HepG2 (cell line): ENCODE results near the gene RPLP2. TPM values are rescaled to one million over a fixed set of nuclear protein-coding genes. Genes with fewer than 3 reads are reported as not detected.

ENCODE experiments used
- CCDC6 ChIP-seq: sonication (generic); formaldehyde crosslinking; IDR thresholded peaks from 2 replicates; pipeline ENCODE4 v1.8.1; 2022; ENCODE audit warnings: mild to moderate bottlenecking, missing genetic modification reagents, moderate library complexity
- CEBPG ChIP-seq: IDR thresholded peaks from 2 replicates; pipeline ENCODE4 v1.6.1; 2016
- ELK4 ChIP-seq: sonication (generic); formaldehyde crosslinking; IDR thresholded peaks from 2 replicates; pipeline ENCODE4 v1.9.0; 2021; ENCODE audit warnings: missing genetic modification reagents, borderline replicate concordance
- GATAD2A ChIP-seq: IDR thresholded peaks from 2 replicates; pipeline ENCODE4 v1.6.1; 2016
- HNRNPL ChIP-seq: fragments of 200-400 bp; formaldehyde crosslinking; IDR thresholded peaks from 2 replicates; pipeline ENCODE4 v1.6.1; 2017; ENCODE audit warnings: mild to moderate bottlenecking, low read depth, low read length
- HOXA3 ChIP-seq: sonication (generic); formaldehyde crosslinking; IDR thresholded peaks from 2 replicates; pipeline ENCODE4 v1.5.0; 2020; ENCODE audit warnings: missing genetic modification reagents
- KLF15 ChIP-seq: sonication (generic); formaldehyde crosslinking; IDR thresholded peaks from 2 replicates; pipeline ENCODE4 v1.8.1; 2023; ENCODE audit warnings: borderline replicate concordance, mild to moderate bottlenecking, inconsistent platforms, missing genetic modification reagents, mixed read lengths
- NONO ChIP-seq, 2 experiments: fragments of 450-650 bp in 1 of 2; sonication (generic) in 1 of 2; formaldehyde crosslinking in 1 of 2; IDR thresholded peaks in 1 of 2; conservative IDR thresholded peaks in 1 of 2; 2 replicates each; pipeline versions ENCODE4 v1.6.1 to v1.8.0; 2017 to 2022; ENCODE audit warnings: mild to moderate bottlenecking in 1 of 2, missing genetic modification reagents in 1 of 2, moderate library complexity in 1 of 2
- RFX1 ChIP-seq: fragments of 450-650 bp; IDR thresholded peaks from 2 replicates; pipeline ENCODE4 v1.6.1; 2017
- RXRA ChIP-seq: sonication (generic); formaldehyde crosslinking; IDR thresholded peaks from 2 replicates; pipeline ENCODE4 v1.5.1; 2020; ENCODE audit warnings: missing genetic modification reagents
- UBTF ChIP-seq: sonication (generic); formaldehyde crosslinking; IDR thresholded peaks from 2 replicates; pipeline ENCODE4 v1.4.0; 2020; ENCODE audit warnings: mild to moderate bottlenecking, missing genetic modification reagents
- WIZ ChIP-seq: sonication (generic); formaldehyde crosslinking; IDR thresholded peaks from 2 replicates; pipeline ENCODE4 v1.5.1; 2020; ENCODE audit warnings: mild to moderate bottlenecking, missing genetic modification reagents
- ZBTB33 ChIP-seq: sonication (generic); formaldehyde crosslinking; IDR thresholded peaks from 2 replicates; pipeline ENCODE4 v1.4.0; 2020; ENCODE audit warnings: missing genetic modification reagents
- ZNF20 ChIP-seq: sonication (generic); formaldehyde crosslinking; IDR thresholded peaks from 2 replicates; pipeline ENCODE4 v1.4.0; 2020; ENCODE audit warnings: mild to moderate bottlenecking, moderate library complexity, missing genetic modification reagents
- ZNF333 ChIP-seq: sonication (generic); formaldehyde crosslinking; IDR thresholded peaks from 2 replicates; pipeline ENCODE4 v1.4.0; 2020; ENCODE audit warnings: mild to moderate bottlenecking, missing genetic modification reagents, borderline replicate concordance
- ZNF44 ChIP-seq: sonication (generic); formaldehyde crosslinking; IDR thresholded peaks from 2 replicates; pipeline ENCODE4 v1.5.1; 2020; ENCODE audit warnings: mild to moderate bottlenecking, missing genetic modification reagents
- ZNF567 ChIP-seq: sonication (generic); formaldehyde crosslinking; IDR thresholded peaks from 2 replicates; pipeline ENCODE4 v1.8.1; 2023; ENCODE audit warnings: mild to moderate bottlenecking, missing genetic modification reagents, borderline replicate concordance
- ZNF569 ChIP-seq: sonication (generic); formaldehyde crosslinking; IDR thresholded peaks from 2 replicates; pipeline ENCODE4 v1.5.0; 2020; ENCODE audit warnings: mild to moderate bottlenecking, missing genetic modification reagents, moderate library complexity, borderline replicate concordance
- ZNF607 ChIP-seq: sonication (generic); formaldehyde crosslinking; IDR thresholded peaks from 2 replicates; pipeline ENCODE4 v1.5.1; 2020; ENCODE audit warnings: missing genetic modification reagents, mild to moderate bottlenecking, borderline replicate concordance
- ZNF678 ChIP-seq: sonication (generic); formaldehyde crosslinking; IDR thresholded peaks from 2 replicates; pipeline ENCODE4 v1.4.0; 2020; ENCODE audit warnings: mild to moderate bottlenecking, missing genetic modification reagents
- ZNF770 ChIP-seq: sonication (generic); formaldehyde crosslinking; IDR thresholded peaks from 2 replicates; pipeline ENCODE4 v1.5.0; 2020; ENCODE audit warnings: mild to moderate bottlenecking, missing genetic modification reagents
- ZNF782 ChIP-seq: sonication (generic); formaldehyde crosslinking; IDR thresholded peaks from 2 replicates; pipeline ENCODE4 v1.4.0; 2020; ENCODE audit warnings: missing genetic modification reagents, mild to moderate bottlenecking, borderline replicate concordance
- polyA plus RNA-seq, 8 experiments: library from polyadenylated mRNA; depleted of rRNA in 3 of 8; stranded (reverse) in 7 of 8; unstranded in 1 of 8; fragments of >200 nt; fragmentation: Illumina TruSeq in 4 of 8; extraction: Trizol in 4 of 8; gene quantifications; 2 replicates each; pipeline versions ENCODE4 v1.2.1 to v1.2.3, GENCODE V29; 2011 to 2016; ENCODE audit warnings: low read depth in 4 of 8, missing spikeins in 1 of 8, mixed read lengths in 1 of 8; ENCODE audit not compliant: insufficient read depth in 1 of 8
- total RNA-seq, 5 experiments: library from RNA; depleted of rRNA; stranded (reverse); fragments of >200 nt; fragmentation: Illumina TruSeq; extraction: Trizol; gene quantifications; 2 replicates each; pipeline ENCODE4 v1.2.3, GENCODE V29; 2016; ENCODE audit warnings: low read depth in 1 of 5

Gene RPLP2
- total and polyA plus RNA-seq, 2 of the 13 experiments (the other 11 are each of a cell fraction or from before 2014, with no cell fraction given) = 978 to 2,106 TPM

GRCh38 chr11:797296-798092 lies 12.3 kb upstream of the RPLP2 start (continued):
- TF ChIP-seq KLF15 (CRISPR knock-in tag) (peak; percentile 71; the same call in 1 of the 2 replicates), ZNF770 (no peak), GATAD2A (CRISPR knock-in tag) (peak; percentile 4; the same call in 1 of the 2 replicates), HOXA3 (peak; percentile 2; the same call in 1 of the 2 replicates), ZNF20 (CRISPR knock-in tag) (no peak), ZNF569 (CRISPR knock-in tag) (0 out of 2 replicates have a peak, but pooled peaks have one; percentile 61), ZNF607 (CRISPR knock-in tag) (peak; percentile 8; the same call in 1 of the 2 replicates), RFX1 (peak; percentile 74), CEBPG (CRISPR knock-in tag) (no peak), ZNF567 (CRISPR knock-in tag) (no peak), ZNF44 (0 out of 2 replicates have a peak, but pooled peaks have one; percentile 35), NONO (IDR thresholded peaks at IDR 0.05) (no peak), NONO (CRISPR knock-in tag; conservative IDR thresholded peaks at IDR 0.05) (no peak), ZNF782 (CRISPR knock-in tag) (peak; percentile 55; the same call in 1 of the 2 replicates), ZNF678 (0 out of 2 replicates have a peak, but pooled peaks have one; percentile 56), ELK4 (peak; percentile 34; the same call in 1 of the 2 replicates), RXRA (CRISPR knock-in tag) (peak; percentile 40), CCDC6 (no peak; the same call in 1 of the 2 replicates), WIZ (CRISPR knock-in tag) (0 out of 2 replicates have a peak, but pooled peaks have one; percentile 22), UBTF (CRISPR knock-in tag) (peak; percentile 55; the same call in 1 of the 2 replicates), ZNF333 (no peak), ZBTB33 (CRISPR knock-in tag) (no peak), HNRNPL (0 out of 2 replicates have a peak, but pooled peaks have one; percentile 35)
